ENCODE measurements around the gene DUSP16.
"Not testable (repeated sequence)": the region's sequence is repeated elsewhere in the genome, so short reads cannot be mapped to it uniquely, and the experiment has no call there.

The DUSP16 gene

DNA sequence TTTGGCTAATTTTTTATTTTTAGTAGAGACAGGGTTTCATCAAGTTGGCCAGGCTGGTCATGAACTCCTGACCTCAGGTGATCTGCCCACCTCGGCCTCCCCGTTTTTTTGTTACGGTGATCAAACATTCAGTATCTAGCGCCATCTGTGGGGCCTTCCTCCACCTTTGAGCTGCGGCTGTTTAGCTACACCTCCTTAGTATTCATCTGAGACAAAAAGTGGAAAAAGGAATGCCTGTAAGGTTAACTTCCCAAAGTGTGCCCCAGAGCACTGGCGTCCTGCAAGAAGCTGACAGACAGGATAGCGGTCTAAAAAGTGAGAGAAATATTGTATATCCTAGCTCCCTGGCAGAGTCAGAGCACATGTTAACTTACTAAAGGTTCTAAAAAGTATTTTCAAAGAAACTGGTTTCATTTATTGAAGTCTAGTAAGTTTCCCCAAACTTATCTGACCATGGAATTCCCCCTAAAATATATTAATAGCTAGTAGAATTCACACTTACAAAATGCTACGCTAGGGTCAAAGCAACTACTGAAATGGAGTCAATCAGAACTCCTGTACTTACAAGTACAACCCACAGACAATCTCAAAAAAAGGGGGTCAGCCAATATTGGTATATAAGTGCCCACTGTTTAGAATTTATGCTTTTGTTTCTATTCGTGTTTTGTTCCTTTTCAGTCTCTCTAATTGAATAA lies 59.1 kb downstream of the DUSP16 start:
- H3K4me2 ChIP-seq (ENCODE audit: low read length, poor library complexity, severe bottlenecking), result no peak overlapping the region
- H3K27ac ChIP-seq (ENCODE audit: low read length, poor library complexity, severe bottlenecking), result no peak overlapping the region
- H2AK5ac ChIP-seq (ENCODE audit: low read length, severe bottlenecking), result no peak overlapping the region
- H2BK12ac ChIP-seq (ENCODE audit: low read length in 2 of 2), result no peak overlapping the region
- H4K8ac ChIP-seq (ENCODE audit: low read length), result no peak overlapping the region
- no peak overlapping the region for H3K23ac ChIP-seq (ENCODE audit: low read length in 2 of 2)
- no peaks in the 10 kb centered on the region for H3K27me3 ChIP-seq (ENCODE audit: control insufficient read depth in 1 of 2, insufficient read depth in 1 of 2, low read length in 2 of 2)
- no peak overlapping the region for H2BK120ac ChIP-seq (ENCODE audit: low read depth, low read length)
- H3K79me1 ChIP-seq (replicated peaks; ENCODE audit: low read length, poor library complexity, severe bottlenecking), result peaks cover 16% of the 10 kb centered on the region
- 91% methylated on average over 8 of the region's 9 CpGs for WGBS
- H3K4ac ChIP-seq (ENCODE audit: low read depth in 1 of 2, low read length in 2 of 2), result no peak overlapping the region
- H3K9me3 ChIP-seq (ENCODE audit: control insufficient read depth, low read length), result no peaks in the 10 kb centered on the region
- no peak overlapping the region for H2BK15ac ChIP-seq (ENCODE audit: low read depth, poor library complexity, severe bottlenecking)
- peaks cover 0 to 9% of the 10 kb centered on the region in 2 experiments for H3K36me3 ChIP-seq (ENCODE audit: control insufficient read depth in 1 of 2, insufficient read depth in 2 of 2, low read depth in 1 of 2, low read length in 2 of 2)
- no peak overlapping the region for H3K4me3 ChIP-seq (ENCODE audit: insufficient read depth in 1 of 2, low read depth in 1 of 2, low read length in 2 of 2)
- H4K91ac ChIP-seq (ENCODE audit: low read length), result no peak overlapping the region
- H2AFZ ChIP-seq (ENCODE audit: low read depth, low read length), result no peak overlapping the region
- no peak for DNase-seq
- no peak overlapping the region for H2BK5ac ChIP-seq (ENCODE audit: low read depth, low read length, poor library complexity, severe bottlenecking)
- no peak overlapping the region for H3K9ac ChIP-seq (ENCODE audit: low read length)
- no peak overlapping the region for H3K18ac ChIP-seq (ENCODE audit: low read depth in 1 of 2, low read length in 2 of 2)
- H3K4me1 ChIP-seq (ENCODE audit: control insufficient read depth, insufficient read depth, low read depth, low read length), result peaks cover 2% of the 10 kb centered on the region
- H3K14ac ChIP-seq (ENCODE audit: low read length in 2 of 2), result no peak overlapping the region

- Histone ChIP-seq H3K27me3 (ENCODE audit: control insufficient read depth in 1 of 2, insufficient read depth in 1 of 2, low read length in 2 of 2) (no peaks in the 10 kb centered on the region), H3K4me3 (ENCODE audit: insufficient read depth in 1 of 2, low read depth in 1 of 2, low read length in 2 of 2) (no peak overlapping the region), H2AFZ (ENCODE audit: low read depth, low read length) (no peak overlapping the region), H4K8ac (ENCODE audit: low read length) (no peak overlapping the region), H2BK15ac (ENCODE audit: low read depth, poor library complexity, severe bottlenecking) (no peak overlapping the region), H2BK12ac (ENCODE audit: low read length in 2 of 2) (no peak overlapping the region), H3K79me1 (replicated peaks; ENCODE audit: low read length, poor library complexity, severe bottlenecking) (peaks cover 16% of the 10 kb centered on the region), H2AK5ac (ENCODE audit: low read length, severe bottlenecking) (no peak overlapping the region), H3K9me3 (ENCODE audit: control insufficient read depth, low read length) (no peaks in the 10 kb centered on the region), H3K27ac (ENCODE audit: low read length, poor library complexity, severe bottlenecking) (no peak overlapping the region), H2BK120ac (ENCODE audit: low read depth, low read length) (no peak overlapping the region), H3K23ac (ENCODE audit: low read length in 2 of 2) (no peak overlapping the region), H3K14ac (ENCODE audit: low read length in 2 of 2) (no peak overlapping the region), H3K36me3 (ENCODE audit: control insufficient read depth in 1 of 2, insufficient read depth in 2 of 2, low read depth in 1 of 2, low read length in 2 of 2) (peaks cover 0 to 9% of the 10 kb centered on the region in 2 experiments), H3K9ac (ENCODE audit: low read length) (no peak overlapping the region), H3K4ac (ENCODE audit: low read depth in 1 of 2, low read length in 2 of 2) (no peak overlapping the region), H3K18ac (ENCODE audit: low read depth in 1 of 2, low read length in 2 of 2) (no peak overlapping the region), H3K4me1 (ENCODE audit: control insufficient read depth, insufficient read depth, low read depth, low read length) (peaks cover 2% of the 10 kb centered on the region), H2BK5ac (ENCODE audit: low read depth, low read length, poor library complexity, severe bottlenecking) (no peak overlapping the region), H3K4me2 (ENCODE audit: low read length, poor library complexity, severe bottlenecking) (no peak overlapping the region), H4K91ac (ENCODE audit: low read length) (no peak overlapping the region)
- WGBS, result 98% methylated on average over 5 of the region's 5 CpGs
- DNase-seq, result no peak
These were observed 59.9 kb downstream of the DUSP16 start for GRCh38 chr12:12502815-12503151.

DNA sequence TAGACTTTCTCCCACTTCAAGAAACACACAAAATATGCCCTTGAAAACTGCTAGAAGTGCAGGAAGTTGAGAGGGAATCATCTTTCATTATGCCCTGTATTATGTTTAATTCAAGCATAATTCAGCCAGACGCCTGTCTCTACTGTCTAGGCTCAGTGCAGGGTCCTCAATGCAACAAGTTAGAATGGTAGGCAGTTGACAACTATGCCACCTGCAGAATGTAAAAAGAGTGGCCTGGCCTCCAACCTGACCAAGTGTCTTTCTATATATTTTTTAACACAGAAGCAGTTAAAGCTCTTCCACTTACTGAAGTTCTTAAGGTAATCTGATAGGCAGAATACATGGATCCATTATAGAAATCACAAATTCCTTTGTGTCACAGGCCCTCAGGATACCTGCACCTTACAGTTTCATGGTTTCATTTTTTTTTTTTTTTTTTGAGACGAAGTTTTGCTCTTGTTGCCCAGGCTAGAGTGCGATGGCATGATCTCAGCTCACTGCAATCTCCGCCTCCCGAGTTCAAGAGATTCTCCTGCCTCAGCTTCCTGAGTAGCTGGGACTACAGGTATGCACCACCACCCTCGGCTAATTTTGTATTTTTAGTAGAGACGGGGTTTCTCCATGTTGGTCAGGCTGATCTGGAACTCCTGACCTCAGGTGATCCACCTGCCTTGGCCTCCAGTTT lies 60.4 kb downstream of the DUSP16 start:
- not testable (repeated sequence) for H3K27ac ChIP-seq (ENCODE audit: low read length, poor library complexity, severe bottlenecking); DNase-seq; H3K27me3 ChIP-seq (ENCODE audit: control insufficient read depth in 1 of 2, insufficient read depth in 1 of 2, low read length in 2 of 2); H3K9ac ChIP-seq (ENCODE audit: low read length); H3K9me3 ChIP-seq (ENCODE audit: control insufficient read depth, low read length); H4K91ac ChIP-seq (ENCODE audit: low read length); H2AFZ ChIP-seq (ENCODE audit: low read depth, low read length); H3K4ac ChIP-seq (ENCODE audit: low read depth in 1 of 2, low read length in 2 of 2); H4K8ac ChIP-seq (ENCODE audit: low read length); H2BK120ac ChIP-seq (ENCODE audit: low read depth, low read length); H3K18ac ChIP-seq (ENCODE audit: low read depth in 1 of 2, low read length in 2 of 2); H2BK5ac ChIP-seq (ENCODE audit: low read depth, low read length, poor library complexity, severe bottlenecking); H3K23ac ChIP-seq (ENCODE audit: low read length in 2 of 2); H2BK12ac ChIP-seq (ENCODE audit: low read length in 2 of 2); H3K4me1 ChIP-seq (ENCODE audit: control insufficient read depth, insufficient read depth, low read depth, low read length); H3K4me3 ChIP-seq (ENCODE audit: insufficient read depth in 1 of 2, low read depth in 1 of 2, low read length in 2 of 2); H2AK5ac ChIP-seq (ENCODE audit: low read length, severe bottlenecking); H3K36me3 ChIP-seq (ENCODE audit: control insufficient read depth in 1 of 2, insufficient read depth in 2 of 2, low read depth in 1 of 2, low read length in 2 of 2); H3K4me2 ChIP-seq (ENCODE audit: low read length, poor library complexity, severe bottlenecking); H3K14ac ChIP-seq (ENCODE audit: low read length in 2 of 2); H2BK15ac ChIP-seq (ENCODE audit: low read depth, poor library complexity, severe bottlenecking)
- H3K79me1 ChIP-seq (replicated peaks; ENCODE audit: low read length, poor library complexity, severe bottlenecking), result peaks cover 16% of the 10 kb centered on the region
- 96% methylated on average over 7 of the region's 7 CpGs for WGBS

DNA sequence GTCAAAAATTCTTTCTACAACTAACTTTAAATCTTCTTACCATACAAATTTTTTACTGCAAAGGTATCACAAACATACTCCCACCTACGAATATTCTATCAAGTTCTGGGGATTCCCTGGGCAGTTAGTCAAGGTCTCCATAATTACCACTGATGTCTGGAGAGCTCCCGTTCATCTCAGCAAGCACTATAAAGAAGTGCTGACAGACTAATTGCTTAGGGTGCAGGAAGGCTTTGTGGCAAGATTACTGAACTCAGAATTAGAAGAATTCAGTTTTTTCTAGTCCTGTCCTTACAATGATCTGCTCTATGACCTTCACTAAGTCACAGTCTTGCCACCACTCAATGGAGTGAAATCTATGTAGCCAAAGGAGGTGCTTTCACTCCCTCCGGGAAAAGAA lies 61.5 kb downstream of the DUSP16 start:
- Histone ChIP-seq H3K36me3 (ENCODE audit: control insufficient read depth in 1 of 2, insufficient read depth in 2 of 2, low read depth in 1 of 2, low read length in 2 of 2) (peaks cover 0 to 9% of the 10 kb centered on the region in 2 experiments), H3K27me3 (ENCODE audit: control insufficient read depth in 1 of 2, insufficient read depth in 1 of 2, low read length in 2 of 2) (no peaks in the 10 kb centered on the region), H3K27ac (ENCODE audit: low read length, poor library complexity, severe bottlenecking) (no peak overlapping the region), H4K8ac (ENCODE audit: low read length) (no peak overlapping the region), H3K9me3 (ENCODE audit: control insufficient read depth, low read length) (no peaks in the 10 kb centered on the region), H3K9ac (ENCODE audit: low read length) (no peak overlapping the region), H3K4ac (ENCODE audit: low read depth in 1 of 2, low read length in 2 of 2) (no peak overlapping the region), H2AK5ac (ENCODE audit: low read length, severe bottlenecking) (no peak overlapping the region), H3K4me3 (ENCODE audit: insufficient read depth in 1 of 2, low read depth in 1 of 2, low read length in 2 of 2) (no peak overlapping the region), H3K79me1 (replicated peaks; ENCODE audit: low read length, poor library complexity, severe bottlenecking) (peaks cover 16% of the 10 kb centered on the region), H3K23ac (ENCODE audit: low read length in 2 of 2) (no peak overlapping the region), H3K4me1 (ENCODE audit: control insufficient read depth, insufficient read depth, low read depth, low read length) (no peaks in the 10 kb centered on the region), H3K4me2 (ENCODE audit: low read length, poor library complexity, severe bottlenecking) (no peak overlapping the region), H4K91ac (ENCODE audit: low read length) (no peak overlapping the region), H2BK5ac (ENCODE audit: low read depth, low read length, poor library complexity, severe bottlenecking) (no peak overlapping the region), H2BK15ac (ENCODE audit: low read depth, poor library complexity, severe bottlenecking) (no peak overlapping the region), H2BK12ac (ENCODE audit: low read length in 2 of 2) (no peak overlapping the region), H3K18ac (ENCODE audit: low read depth in 1 of 2, low read length in 2 of 2) (no peak overlapping the region), H3K14ac (ENCODE audit: low read length in 2 of 2) (no peak overlapping the region), H2AFZ (ENCODE audit: low read depth, low read length) (no peak overlapping the region), H2BK120ac (ENCODE audit: low read depth, low read length) (no peak overlapping the region)
- DNase-seq, result no peak
- 83% methylated on average over 3 of the region's 3 CpGs for WGBS

Data from mesenchymal stem cell (in vitro differentiated cells and primary cell).